Muscle layer of duodenum (tissue), 2 donors: ENCODE measurements around the gene TSHZ2.
"Not testable (repeated sequence)": the region's sequence is repeated elsewhere in the genome, so short reads cannot be mapped to it uniquely, and the experiment has no call there.

Source experiments
- H3K27ac ChIP-seq: one replicate; pipeline ENCODE4 v1.7.0; 2013; ENCODE audit warnings: mild to moderate bottlenecking, low read length
- H3K27me3 ChIP-seq: one replicate; pipeline ENCODE4 v1.7.0; 2013; ENCODE audit warnings: low read depth, mild to moderate bottlenecking, control low read depth, low read length
- H3K36me3 ChIP-seq, 2 donors: one replicate each; pipeline ENCODE4 v1.7.0; 2013; ENCODE audit warnings: low read length in 2 of 2, control low read depth in 1 of 2, mild to moderate bottlenecking in 1 of 2; ENCODE audit not compliant: insufficient read depth in 2 of 2, control insufficient read depth in 1 of 2
- H3K4me1 ChIP-seq, 2 donors: one replicate each; pipeline ENCODE4 v1.7.0; 2013; ENCODE audit warnings: low read length in 2 of 2, mild to moderate bottlenecking in 2 of 2, control low read depth in 1 of 2, moderate library complexity in 1 of 2; ENCODE audit not compliant: insufficient read depth in 2 of 2, control insufficient read depth in 1 of 2
- H3K4me3 ChIP-seq, 2 donors: one replicate each; pipeline ENCODE4 v1.7.0; 2013; ENCODE audit warnings: low read length in 2 of 2, low read depth in 1 of 2, mild to moderate bottlenecking in 1 of 2
- H3K9me3 ChIP-seq, 2 donors: one replicate each; pipeline ENCODE4 v1.7.0; 2013; ENCODE audit warnings: low read length in 2 of 2, control low read depth in 1 of 2, mild to moderate bottlenecking in 1 of 2; ENCODE audit not compliant: control insufficient read depth in 1 of 2
- donor health status: healthy.

The TSHZ2 gene

GRCh38 chr20:53309515-53309914, 337.4 kb downstream of the TSHZ2 start:
- H3K4me3 ChIP-seq: no peak overlapping the region
- H3K4me1 ChIP-seq: peaks cover 0 to 9% of the 10 kb centered on the region in 2 donors
- peaks cover 0 to 3% of the 10 kb centered on the region in 2 donors for H3K9me3 ChIP-seq
- no peaks in the 10 kb centered on the region for H3K27me3 ChIP-seq
- H3K27ac ChIP-seq: no peak overlapping the region
- no peaks in the 10 kb centered on the region for H3K36me3 ChIP-seq

GRCh38 chr20:53312957-53313356, 340.8 kb downstream of the TSHZ2 start:
- Histone ChIP-seq H3K4me3 (no peak overlapping the region), H3K27me3 (no peaks in the 10 kb centered on the region), H3K36me3 (no peaks in the 10 kb centered on the region), H3K27ac (no peak overlapping the region), H3K4me1 (peaks cover 0 to 9% of the 10 kb centered on the region in 2 donors), H3K9me3 (peaks cover 0 to 3% of the 10 kb centered on the region in 2 donors)

GRCh38 chr20:53316206-53316937, 344.2 kb downstream of the TSHZ2 start:
- no peak overlapping the region for H3K27ac ChIP-seq

GRCh38 chr20:53319200-53319599, 347.0 kb downstream of the TSHZ2 start:
- Histone ChIP-seq H3K9me3 (no peaks in the 10 kb centered on the region), H3K36me3 (no peaks in the 10 kb centered on the region), H3K4me1 (no peaks in the 10 kb centered on the region), H3K27ac (no peak overlapping the region), H3K4me3 (no peak overlapping the region), H3K27me3 (no peaks in the 10 kb centered on the region)

More at GRCh38 chr20:53316206-53316937, 344.2 kb downstream of the TSHZ2 start:
- no peaks in the 10 kb centered on the region for H3K27me3 ChIP-seq
- H3K4me1 ChIP-seq: peaks cover 0 to 9% of the 10 kb centered on the region in 2 donors
- H3K9me3 ChIP-seq: no peaks in the 10 kb centered on the region
- H3K4me3 ChIP-seq: no peak overlapping the region
- no peaks in the 10 kb centered on the region for H3K36me3 ChIP-seq

- Histone ChIP-seq H3K4me3 (no peak overlapping the region), H3K36me3 (no peaks in the 10 kb centered on the region), H3K27me3 (no peaks in the 10 kb centered on the region), H3K4me1 (no peaks in the 10 kb centered on the region), H3K27ac (no peak overlapping the region), H3K9me3 (no peaks in the 10 kb centered on the region)
These were observed 347.6 kb downstream of the TSHZ2 start for GRCh38 chr20:53319716-53320115.

GRCh38 chr20:53320701-53321100, 348.5 kb downstream of the TSHZ2 start:
- Histone ChIP-seq H3K4me1 (no peaks in the 10 kb centered on the region), H3K27ac (no peak overlapping the region), H3K9me3 (no peaks in the 10 kb centered on the region)

GRCh38 chr20:53321596-53321995, 349.4 kb downstream of the TSHZ2 start:
- no peak overlapping the region for H3K27ac ChIP-seq
- H3K9me3 ChIP-seq: no peaks in the 10 kb centered on the region
- no peaks in the 10 kb centered on the region for H3K4me1 ChIP-seq
- H3K27me3 ChIP-seq: no peaks in the 10 kb centered on the region
- H3K36me3 ChIP-seq: no peaks in the 10 kb centered on the region
- no peak overlapping the region for H3K4me3 ChIP-seq

More at GRCh38 chr20:53320701-53321100, 348.5 kb downstream of the TSHZ2 start:
- H3K4me3 ChIP-seq: no peak overlapping the region
- no peaks in the 10 kb centered on the region for H3K36me3 ChIP-seq
- no peaks in the 10 kb centered on the region for H3K27me3 ChIP-seq

- Histone ChIP-seq H3K36me3 (no peaks in the 10 kb centered on the region), H3K27ac (no peak overlapping the region), H3K9me3 (no peaks in the 10 kb centered on the region), H3K27me3 (no peaks in the 10 kb centered on the region), H3K4me1 (no peaks in the 10 kb centered on the region), H3K4me3 (no peak overlapping the region)
These were observed 350.5 kb downstream of the TSHZ2 start for GRCh38 chr20:53322651-53323050.

GRCh38 chr20:53323460-53323859, 351.3 kb downstream of the TSHZ2 start:
- not testable (repeated sequence) for H3K4me1 ChIP-seq, H3K27me3 ChIP-seq, H3K4me3 ChIP-seq, H3K27ac ChIP-seq, H3K36me3 ChIP-seq, H3K9me3 ChIP-seq

- Histone ChIP-seq H3K27me3 (no peaks in the 10 kb centered on the region), H3K4me1 (peaks cover 0 to 2% of the 10 kb centered on the region in 2 donors), H3K4me3 (no peak overlapping the region), H3K9me3 (no peaks in the 10 kb centered on the region), H3K36me3 (no peaks in the 10 kb centered on the region), H3K27ac (no peak overlapping the region)
These were observed 352.7 kb downstream of the TSHZ2 start for GRCh38 chr20:53324816-53325215.

GRCh38 chr20:53328961-53329360, 356.8 kb downstream of the TSHZ2 start:
- Histone ChIP-seq H3K27ac (no peak overlapping the region), H3K4me1 (peaks cover 0 to 11% of the 10 kb centered on the region in 2 donors), H3K27me3 (no peaks in the 10 kb centered on the region), H3K4me3 (no peak overlapping the region), H3K36me3 (no peaks in the 10 kb centered on the region), H3K9me3 (no peaks in the 10 kb centered on the region)

GRCh38 chr20:53329781-53330180, 357.6 kb downstream of the TSHZ2 start:
- Histone ChIP-seq H3K36me3 (no peaks in the 10 kb centered on the region), H3K27ac (no peak overlapping the region), H3K4me3 (no peak overlapping the region), H3K27me3 (no peaks in the 10 kb centered on the region), H3K9me3 (no peaks in the 10 kb centered on the region), H3K4me1 (peaks cover 0 to 11% of the 10 kb centered on the region in 2 donors)
